Stimulated activated CD8-positive, alpha-beta memory T cell treated with anti-CD3 and anti-CD28 coated beads, Interleukin-15, amount 100 ng/mL, for 4 hours (primary cell): ENCODE data around the gene IGLL5.

Experiments
- DNase-seq, 2 donors: peaks; one replicate each; pipeline ENCODE4 v3.0.0-alpha.2; 2020; ENCODE audit warnings: low read depth in 2 of 2

IGLL5 gene

GRCh38 chr22:22938672-22939587 lies 51.3 kb downstream of the IGLL5 start:
- DNase-seq, result no peak

- no peak for DNase-seq
These were observed 52.2 kb downstream of the IGLL5 start for GRCh38 chr22:22939588-22940368.

- DNase-seq, result no peak
These were observed 53.5 kb downstream of the IGLL5 start for GRCh38 chr22:22940961-22941605.

- DNase-seq, result no peak
These were observed 54.4 kb downstream of the IGLL5 start for GRCh38 chr22:22941831-22942510.

- DNase-seq, result peak; percentile 25 to 61
These were observed 55.1 kb downstream of the IGLL5 start for GRCh38 chr22:22942511-22943329.

GRCh38 chr22:22943521-22944267 lies 56.1 kb downstream of the IGLL5 start:
- no peak for DNase-seq

GRCh38 chr22:22944268-22944985 lies 56.8 kb downstream of the IGLL5 start:
- no peak for DNase-seq

GRCh38 chr22:22945195-22945594 lies 57.6 kb downstream of the IGLL5 start:
- DNase-seq, result no peak
